ENCODE measurements around the gene RIGI.

GRCh38 chr9:32566770-32567169 lies 40.8 kb upstream of the RIGI start:
- TF ChIP-seq CTCF (conservative IDR thresholded peaks at IDR 0.05; ENCODE audit: low read length) (no peak), EZH2phosphoT487 (IDR thresholded peaks at IDR 0.05; ENCODE audit: borderline replicate concordance) (no peak)

All from Loucy (cell line).